SK-N-SH treated with all-trans-retinoic acid at 6 μM for 48 hours (cell line): ENCODE results near the gene GRM7.

Experiments
- ATAC-seq: fragments of 200-7000 bp; cut with Tn5 transposase; 3 replicates; pipeline ENCODE4 v1.9.1; 2020; ENCODE audit warnings: mild to moderate bottlenecking, moderate library complexity
- BACH2 ChIP-seq: fragments of 250-450 bp; sonication (Bioruptor Pico); IDR thresholded peaks from 2 replicates; pipeline ENCODE4 v1.9.0; 2021; ENCODE audit warnings: mild to moderate bottlenecking, borderline replicate concordance
- CREB5 ChIP-seq: fragments of 250-450 bp; sonication (Bioruptor Pico); IDR thresholded peaks from 2 replicates; pipeline ENCODE4 v1.5.1; 2020; ENCODE audit warnings: low read depth, mild to moderate bottlenecking, moderate library complexity
- CSDC2 ChIP-seq: fragments of 250-450 bp; sonication (Bioruptor Pico); IDR thresholded peaks from 2 replicates; pipeline ENCODE4 v1.5.0; 2020; ENCODE audit warnings: mild to moderate bottlenecking, moderate library complexity
- CSRNP3 ChIP-seq: fragments of 250-450 bp; sonication (Bioruptor Pico); IDR thresholded peaks from 2 replicates; pipeline ENCODE4 v1.5.1; 2021; ENCODE audit warnings: mild to moderate bottlenecking, moderate library complexity
- ESRRG ChIP-seq: fragments of 250-450 bp; sonication (Bioruptor Pico); IDR thresholded peaks from 2 replicates; pipeline ENCODE4 v1.6.1; 2021; ENCODE audit warnings: mild to moderate bottlenecking
- GLIS3 ChIP-seq: fragments of 250-450 bp; sonication (Bioruptor Pico); IDR thresholded peaks from 2 replicates; pipeline ENCODE4 v1.5.0; 2020; ENCODE audit warnings: mild to moderate bottlenecking, moderate library complexity
- ISL1 ChIP-seq: fragments of 250-450 bp; sonication (Bioruptor Pico); IDR thresholded peaks from 2 replicates; pipeline ENCODE4 v2.1.2; 2022; ENCODE audit warnings: mild to moderate bottlenecking, moderate library complexity
- OSR1 ChIP-seq: fragments of 250-450 bp; sonication (Bioruptor Pico); IDR thresholded peaks from 2 replicates; pipeline ENCODE4 v1.8.0; 2022; ENCODE audit warnings: moderate library complexity, mild to moderate bottlenecking, inconsistent platforms
- PATZ1 ChIP-seq: fragments of 250-450 bp; sonication (Bioruptor Pico); IDR thresholded peaks from 2 replicates; pipeline ENCODE4 v1.8.0; 2020; ENCODE audit warnings: mild to moderate bottlenecking, moderate library complexity, borderline replicate concordance
- RARB ChIP-seq: fragments of 250-450 bp; sonication (Bioruptor Pico); IDR thresholded peaks from 2 replicates; pipeline ENCODE4 v1.8.0; 2021; ENCODE audit warnings: mild to moderate bottlenecking, moderate library complexity
- SNAI2 ChIP-seq: fragments of 250-450 bp; sonication (Bioruptor Pico); IDR thresholded peaks from 2 replicates; pipeline ENCODE4 v1.5.0; 2020; ENCODE audit warnings: mild to moderate bottlenecking, moderate library complexity
- TCF4 ChIP-seq: fragments of 250-450 bp; sonication (Bioruptor Pico); IDR thresholded peaks from 2 replicates; pipeline ENCODE4 v1.8.0; 2021; ENCODE audit warnings: mild to moderate bottlenecking, moderate library complexity, borderline replicate concordance
- TSHZ2 ChIP-seq: fragments of 250-450 bp; sonication (Bioruptor Pico); IDR thresholded peaks from 2 replicates; pipeline ENCODE4 v1.5.0; 2020; ENCODE audit warnings: mild to moderate bottlenecking, moderate library complexity
- ZC3H10 ChIP-seq: fragments of 250-450 bp; sonication (Bioruptor Pico); IDR thresholded peaks from 2 replicates; pipeline ENCODE4 v1.5.1; 2021; ENCODE audit warnings: mild to moderate bottlenecking, moderate library complexity
- ZFP3 ChIP-seq: fragments of 250-450 bp; sonication (Bioruptor Pico); IDR thresholded peaks from 2 replicates; pipeline ENCODE4 v1.5.0; 2020; ENCODE audit warnings: mild to moderate bottlenecking, moderate library complexity
- ZFP30 ChIP-seq: fragments of 450-650 bp; formaldehyde crosslinking; IDR thresholded peaks from 2 replicates; pipeline ENCODE4 v1.5.0; 2022; ENCODE audit warnings: mild to moderate bottlenecking, moderate library complexity
- ZNF565 ChIP-seq: fragments of 450-650 bp; formaldehyde crosslinking; conservative IDR thresholded peaks from 2 replicates; pipeline ENCODE4 v1.5.0; 2020; ENCODE audit warnings: low read depth, mild to moderate bottlenecking, moderate library complexity
- ZNF70 ChIP-seq: fragments of 450-650 bp; formaldehyde crosslinking; IDR thresholded peaks from 2 replicates; pipeline ENCODE4 v1.5.0; 2020; ENCODE audit warnings: mild to moderate bottlenecking, moderate library complexity
- ZNF8 ChIP-seq: fragments of 450-650 bp; formaldehyde crosslinking; IDR thresholded peaks from 2 replicates; pipeline ENCODE4 v1.5.0; 2020; ENCODE audit warnings: mild to moderate bottlenecking, moderate library complexity

Gene GRM7

GRCh38 chr3:6861625-6862000 is 698 bp downstream of the GRM7 start:
- ATAC-seq, result peak; percentile 15; the same call in 1 of the 3 replicates
- TF ChIP-seq TCF4 (no peak), ZFP3 (no peak), SNAI2 (CRISPR knock-in tag) (no peak), GLIS3 (no peak), RARB (CRISPR knock-in tag) (no peak)

GRCh38 chr3:6862041-6862879 is 1.3 kb downstream of the GRM7 start:
- ATAC-seq, result no peak
- TF ChIP-seq CSRNP3 (CRISPR knock-in tag) (no peak), ZFP3 (no peak), ZNF70 (CRISPR knock-in tag) (no peak), BACH2 (no peak), CSDC2 (CRISPR knock-in tag) (no peak), SNAI2 (CRISPR knock-in tag) (no peak), ESRRG (no peak), GLIS3 (no peak), ISL1 (CRISPR knock-in tag) (no peak), ZC3H10 (CRISPR knock-in tag) (no peak), RARB (CRISPR knock-in tag) (no peak), TCF4 (no peak)

- TF ChIP-seq OSR1 (CRISPR knock-in tag) (no peak), ZC3H10 (CRISPR knock-in tag) (no peak), ZFP3 (no peak), PATZ1 (no peak), GLIS3 (no peak)
- no peak for ATAC-seq
Observed at GRCh38 chr3:6862880-6863195, 1.9 kb downstream of the GRM7 start.

GRCh38 chr3:6867269-6867668 is 6.4 kb downstream of the GRM7 start:
- TF ChIP-seq TCF4, result peak; percentile 83
- 0 out of 2 replicates have a peak, but pooled peaks have one; percentile 12 for TF ChIP-seq CSRNP3 (CRISPR knock-in tag)
- TF ChIP-seq BACH2, result no peak
- TF ChIP-seq TSHZ2 (CRISPR knock-in tag), result peak; percentile 36
- no peak for TF ChIP-seq RARB (CRISPR knock-in tag)
- TF ChIP-seq ZNF8 (CRISPR knock-in tag), result 0 out of 2 replicates have a peak, but pooled peaks have one; percentile 6
- TF ChIP-seq OSR1 (CRISPR knock-in tag), result no peak
- TF ChIP-seq ESRRG, result no peak
- peak; percentile 41; the same call in 1 of the 3 replicates for ATAC-seq

- TF ChIP-seq TSHZ2 (CRISPR knock-in tag), result no peak
- TF ChIP-seq RARB (CRISPR knock-in tag), result no peak
- TF ChIP-seq ESRRG, result no peak
- no peak for TF ChIP-seq ZNF565 (CRISPR knock-in tag)
- TF ChIP-seq ZFP30 (CRISPR knock-in tag), result no peak
- no peak for TF ChIP-seq CSDC2 (CRISPR knock-in tag)
- TF ChIP-seq SNAI2 (CRISPR knock-in tag), result no peak
- TF ChIP-seq CREB5, result no peak
- no peak for ATAC-seq
Observed at GRCh38 chr3:6878731-6879130, 17.8 kb downstream of the GRM7 start.
